ENCODE data around the gene HOXB7.

Gene HOXB7

GRCh38 chr17:48603959-48604769 is 6.7 kb downstream of the HOXB7 start:
- in situ Hi-C loops (cut with HindIII; ENCODE audit: low sequenced_read_pairs): no loop called here
- no peak for DNase-seq (ENCODE audit: low read depth, low spot score)
- no peak for TF ChIP-seq CTCF (IDR thresholded peaks at IDR 0.05; ENCODE audit: low read depth, low read length)
- peak overlapping the region; percentile 57 for H3K4me3 ChIP-seq (ENCODE audit: low read depth, low read length)

- peak overlapping the region; percentile 57 for H3K4me3 ChIP-seq (ENCODE audit: low read depth, low read length)
- in situ Hi-C loops (cut with HindIII; ENCODE audit: low sequenced_read_pairs): no loop called here
- no peak for TF ChIP-seq CTCF (IDR thresholded peaks at IDR 0.05; ENCODE audit: low read depth, low read length)
- no peak for DNase-seq (ENCODE audit: low read depth, low spot score)
These were observed 9.0 kb downstream of the HOXB7 start for GRCh38 chr17:48601539-48602425.

GRCh38 chr17:48601207-48601538 is 9.6 kb downstream of the HOXB7 start:
- no peak for DNase-seq (ENCODE audit: low read depth, low spot score)
- peak overlapping the region; percentile 57 for H3K4me3 ChIP-seq (ENCODE audit: low read depth, low read length)
- in situ Hi-C loops (cut with HindIII; ENCODE audit: low sequenced_read_pairs): no loop called here
- TF ChIP-seq CTCF (IDR thresholded peaks at IDR 0.05; ENCODE audit: low read depth, low read length): no peak

GRCh38 chr17:48600244-48601098 is 10.3 kb downstream of the HOXB7 start:
- DNase-seq (ENCODE audit: low read depth, low spot score): peak; percentile 60
- peak overlapping the region; percentile 57 for H3K4me3 ChIP-seq (ENCODE audit: low read depth, low read length)
- TF ChIP-seq CTCF (IDR thresholded peaks at IDR 0.05; ENCODE audit: low read depth, low read length): no peak
- in situ Hi-C loops (cut with HindIII; ENCODE audit: low sequenced_read_pairs): no loop called here

GRCh38 chr17:48599354-48599753 is 11.5 kb downstream of the HOXB7 start:
- no peak for TF ChIP-seq CTCF (IDR thresholded peaks at IDR 0.05; ENCODE audit: low read depth, low read length)
- H3K4me3 ChIP-seq (ENCODE audit: low read depth, low read length): peak overlapping the region; percentile 57
- in situ Hi-C loops (cut with HindIII; ENCODE audit: low sequenced_read_pairs): no loop called here
- DNase-seq (ENCODE audit: low read depth, low spot score): no peak

GRCh38 chr17:48598736-48599135 is 12.1 kb downstream of the HOXB7 start:
- peak overlapping the region; percentile 57 for H3K4me3 ChIP-seq (ENCODE audit: low read depth, low read length)
- no peak for TF ChIP-seq CTCF (IDR thresholded peaks at IDR 0.05; ENCODE audit: low read depth, low read length)
- DNase-seq (ENCODE audit: low read depth, low spot score): no peak
- in situ Hi-C loops (cut with HindIII; ENCODE audit: low sequenced_read_pairs): no loop called here
